ENCODE data around the gene DUSP8.
A peak's percentile ranks its signal among the peaks of the same experiment; 100 is the strongest.

DUSP8 gene

GRCh38 chr11:1530686-1531448, 41.2 kb downstream of the DUSP8 start:
- no peak for DNase-seq

GRCh38 chr11:1529774-1530173, 42.3 kb downstream of the DUSP8 start:
- DNase-seq = no peak

GRCh38 chr11:1529286-1529685, 42.8 kb downstream of the DUSP8 start:
- no peak for DNase-seq

GRCh38 chr11:1528710-1529109, 43.4 kb downstream of the DUSP8 start:
- DNase-seq = no peak

- no peak for DNase-seq
These were observed 45.3 kb downstream of the DUSP8 start for GRCh38 chr11:1526785-1527184.

- no peak for DNase-seq
These were observed 48.3 kb downstream of the DUSP8 start for GRCh38 chr11:1523779-1524178.

- DNase-seq = no peak
These were observed 49.0 kb downstream of the DUSP8 start for GRCh38 chr11:1523077-1523476.

- no peak for DNase-seq
These were observed 50.0 kb downstream of the DUSP8 start for GRCh38 chr11:1522081-1522424.

GRCh38 chr11:1521382-1522080, 50.5 kb downstream of the DUSP8 start:
- DNase-seq = no peak

- no peak for DNase-seq
These were observed 51.3 kb downstream of the DUSP8 start for GRCh38 chr11:1520663-1521267.

GRCh38 chr11:1520209-1520662, 51.8 kb downstream of the DUSP8 start:
- no peak for DNase-seq

GRCh38 chr11:1519028-1520010, 52.8 kb downstream of the DUSP8 start:
- no peak for DNase-seq

GRCh38 chr11:1518301-1518700, 53.8 kb downstream of the DUSP8 start:
- DNase-seq = no peak

GRCh38 chr11:1517117-1518005, 54.7 kb downstream of the DUSP8 start:
- DNase-seq = no peak

GRCh38 chr11:1516273-1517067, 55.6 kb downstream of the DUSP8 start:
- no peak for DNase-seq

- DNase-seq = peak; percentile 71
These were observed 56.7 kb downstream of the DUSP8 start for GRCh38 chr11:1515082-1516060.

- no peak for DNase-seq
These were observed 57.6 kb downstream of the DUSP8 start for GRCh38 chr11:1514336-1515061.

- no peak for DNase-seq
These were observed 58.5 kb downstream of the DUSP8 start for GRCh38 chr11:1513326-1514296.

All from activated CD4-positive, alpha-beta T cell treated with anti-CD3 and anti-CD28 coated beads, Interleukin-2, amount 50 U/mL, for 4 hours (primary cell).